Progenitor cell of endocrine pancreas (in vitro differentiated cells): ENCODE measurements around the gene CHD1. TPM values are rescaled to one million over a fixed set of nuclear protein-coding genes. Genes with fewer than 3 reads are reported as not detected.

ENCODE experiments used
- DNase-seq: peaks from one replicate; pipeline ENCODE4 v3.0.0; 2021; ENCODE audit warnings: low spot score; ENCODE audit not compliant: unreplicated experiment
- H3K27ac Mint-ChIP-seq: 2 replicates; pipeline ENCODE4 v1.8.0; 2021; ENCODE audit warnings: mild to moderate bottlenecking, moderate library complexity, mixed read lengths
- H3K27me3 Mint-ChIP-seq: 2 replicates; pipeline ENCODE4 v1.8.0; 2021; ENCODE audit warnings: mixed read lengths
- H3K36me3 Mint-ChIP-seq: 2 replicates; pipeline ENCODE4 v1.8.0; 2022; ENCODE audit warnings: mixed read lengths; ENCODE audit not compliant: insufficient read depth
- H3K4me1 Mint-ChIP-seq: 2 replicates; pipeline ENCODE4 v1.8.0; 2021; ENCODE audit warnings: low read depth, mixed read lengths
- H3K4me3 Mint-ChIP-seq: 2 replicates; pipeline ENCODE4 v1.8.0; 2021; ENCODE audit warnings: low read depth, mild to moderate bottlenecking, moderate library complexity, mixed read lengths
- H3K9me3 Mint-ChIP-seq: 2 replicates; pipeline ENCODE4 v1.8.0; 2021; ENCODE audit warnings: low read depth, mixed read lengths
- total RNA-seq: library from RNA; stranded (reverse); gene quantifications from 2 replicates; pipeline ENCODE4 v1.2.1, GENCODE V29; 2021
- TF ChIP-seq, protein P1 (sequence below): fragments of 200-600 bp; sonication (generic); IDR thresholded peaks from one replicate; pipeline ENCODE4 v1.5.0; 2021; ENCODE audit warnings: antibody characterized with exemption, mild to moderate bottlenecking; ENCODE audit not compliant: unreplicated experiment

Gene CHD1
- total RNA-seq, 1 donor from 2014 or later, result 61.0 TPM

DNA sequence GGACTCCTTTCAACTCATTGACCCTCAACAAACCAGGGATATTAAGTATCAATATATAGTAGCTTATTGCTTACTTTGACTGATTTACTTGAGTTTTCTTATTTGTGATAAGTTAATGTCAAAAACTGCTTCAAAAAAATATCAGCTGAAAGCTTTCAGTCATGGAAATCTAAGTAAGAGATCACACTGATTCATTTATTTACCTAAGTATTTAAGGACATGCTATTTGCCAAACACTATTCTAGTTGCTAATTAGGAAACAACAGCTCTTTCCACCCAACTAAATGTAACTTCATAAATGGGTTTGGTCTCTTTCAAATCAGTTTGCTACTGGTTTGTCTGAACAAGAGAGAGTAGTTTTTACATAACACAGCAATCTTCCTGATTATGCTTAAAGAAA is 48.2 kb downstream of the CHD1 start:
- Mint-ChIP-seq H3K9me3 (no peaks in the 10 kb centered on the region), H3K4me1 (peaks cover 3% of the 10 kb centered on the region), H3K36me3 (peaks cover 41% of the 10 kb centered on the region), H3K27ac (no peak overlapping the region), H3K27me3 (no peaks in the 10 kb centered on the region), H3K4me3 (no peak overlapping the region)
- TF ChIP-seq, protein P1, sequence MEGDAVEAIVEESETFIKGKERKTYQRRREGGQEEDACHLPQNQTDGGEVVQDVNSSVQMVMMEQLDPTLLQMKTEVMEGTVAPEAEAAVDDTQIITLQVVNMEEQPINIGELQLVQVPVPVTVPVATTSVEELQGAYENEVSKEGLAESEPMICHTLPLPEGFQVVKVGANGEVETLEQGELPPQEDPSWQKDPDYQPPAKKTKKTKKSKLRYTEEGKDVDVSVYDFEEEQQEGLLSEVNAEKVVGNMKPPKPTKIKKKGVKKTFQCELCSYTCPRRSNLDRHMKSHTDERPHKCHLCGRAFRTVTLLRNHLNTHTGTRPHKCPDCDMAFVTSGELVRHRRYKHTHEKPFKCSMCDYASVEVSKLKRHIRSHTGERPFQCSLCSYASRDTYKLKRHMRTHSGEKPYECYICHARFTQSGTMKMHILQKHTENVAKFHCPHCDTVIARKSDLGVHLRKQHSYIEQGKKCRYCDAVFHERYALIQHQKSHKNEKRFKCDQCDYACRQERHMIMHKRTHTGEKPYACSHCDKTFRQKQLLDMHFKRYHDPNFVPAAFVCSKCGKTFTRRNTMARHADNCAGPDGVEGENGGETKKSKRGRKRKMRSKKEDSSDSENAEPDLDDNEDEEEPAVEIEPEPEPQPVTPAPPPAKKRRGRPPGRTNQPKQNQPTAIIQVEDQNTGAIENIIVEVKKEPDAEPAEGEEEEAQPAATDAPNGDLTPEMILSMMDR, result no peak
- no peak for DNase-seq

GRCh38 chr5:98880151-98880550 is 48.7 kb downstream of the CHD1 start:
- peaks cover 40% of the 10 kb centered on the region for H3K36me3 Mint-ChIP-seq

DNA sequence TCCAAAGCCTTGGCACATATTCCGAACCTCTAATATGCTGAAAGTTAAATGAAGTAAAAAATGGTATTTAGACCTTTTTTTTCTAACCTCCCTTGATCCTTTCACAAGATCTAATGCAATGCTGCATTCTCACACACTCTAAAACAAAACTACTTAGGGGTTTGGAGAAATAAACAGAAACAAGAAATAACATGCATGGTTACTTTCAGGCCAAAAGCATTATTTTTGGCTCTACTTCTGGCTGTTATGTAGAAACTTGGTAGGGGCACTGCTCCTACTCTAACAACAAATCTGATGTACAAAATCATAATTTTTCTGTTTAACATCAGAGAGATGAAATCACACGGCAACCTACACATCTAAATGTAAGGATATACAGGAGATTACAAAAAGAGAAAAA is 51.2 kb downstream of the CHD1 start:
- DNase-seq, result no peak
- peaks cover 3% of the 10 kb centered on the region for H3K4me1 Mint-ChIP-seq
- TF ChIP-seq, protein P1, result no peak
- H3K27me3 Mint-ChIP-seq, result no peaks in the 10 kb centered on the region
- H3K9me3 Mint-ChIP-seq, result no peaks in the 10 kb centered on the region
- H3K4me3 Mint-ChIP-seq, result no peak overlapping the region
- H3K36me3 Mint-ChIP-seq, result peaks cover 32% of the 10 kb centered on the region
- H3K27ac Mint-ChIP-seq, result peak overlapping the region; percentile 53

More at GRCh38 chr5:98880151-98880550, 48.7 kb downstream of the CHD1 start:
- H3K27me3 Mint-ChIP-seq, result no peaks in the 10 kb centered on the region
- TF ChIP-seq, protein P1, result no peak
- H3K4me1 Mint-ChIP-seq, result peaks cover 3% of the 10 kb centered on the region
- H3K9me3 Mint-ChIP-seq, result no peaks in the 10 kb centered on the region
- H3K4me3 Mint-ChIP-seq, result no peak overlapping the region
- no peak overlapping the region for H3K27ac Mint-ChIP-seq
- no peak for DNase-seq

DNA sequence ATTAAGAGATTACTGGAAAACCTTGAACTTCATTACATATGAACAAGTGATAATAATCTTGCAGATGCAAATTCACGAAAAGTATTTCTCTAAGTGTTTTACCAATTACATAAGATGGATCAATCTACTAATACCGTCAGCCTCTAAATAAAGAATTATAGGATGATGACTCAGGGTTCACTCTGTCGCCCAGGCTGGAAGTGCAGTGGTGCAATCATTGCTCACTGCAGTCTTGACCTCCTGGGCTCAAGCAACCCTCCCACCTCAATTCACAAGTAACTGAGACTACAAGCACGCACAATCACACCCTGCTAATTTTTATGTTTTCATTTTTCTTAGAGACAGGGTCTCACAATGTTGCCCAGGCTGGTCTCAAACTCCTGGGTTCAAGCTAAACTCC is 56.1 kb downstream of the CHD1 start:
- no peaks in the 10 kb centered on the region for H3K9me3 Mint-ChIP-seq
- TF ChIP-seq, protein P1, result no peak
- no peak for DNase-seq
- no peak overlapping the region for H3K4me3 Mint-ChIP-seq
- H3K4me1 Mint-ChIP-seq, result no peaks in the 10 kb centered on the region
- peak overlapping the region; percentile 41 for H3K27ac Mint-ChIP-seq
- H3K27me3 Mint-ChIP-seq, result no peaks in the 10 kb centered on the region
- H3K36me3 Mint-ChIP-seq, result peaks cover 32% of the 10 kb centered on the region

GRCh38 chr5:98865690-98866089 is 63.1 kb downstream of the CHD1 start:
- peaks cover 11% of the 10 kb centered on the region for H3K4me1 Mint-ChIP-seq
- no peaks in the 10 kb centered on the region for H3K9me3 Mint-ChIP-seq
- TF ChIP-seq, protein P1, result no peak
- H3K27ac Mint-ChIP-seq, result peak overlapping the region; percentile 62
- peaks cover 37% of the 10 kb centered on the region for H3K36me3 Mint-ChIP-seq
- H3K4me3 Mint-ChIP-seq, result no peak overlapping the region
- DNase-seq, result no peak
- no peaks in the 10 kb centered on the region for H3K27me3 Mint-ChIP-seq
